DOHH2 (cell line): Measurements from ENCODE around the gene HIC1.

Experiments
- H3F3A ChIP-seq: fragments of 200-600 bp; sonication (generic), shearing (Covaris generic); 2 replicates; pipeline ENCODE4 v1.6.0; 2016; ENCODE audit warnings: antibody characterized with exemption, mild to moderate bottlenecking; ENCODE audit not compliant: control insufficient read depth, insufficient read depth
- H3K27ac ChIP-seq: fragments of 200-600 bp; sonication (generic); 2 replicates; pipeline ENCODE4 v1.5.1; 2014; ENCODE audit warnings: low read depth, mild to moderate bottlenecking, low read length, moderate library complexity
- H3K27me3 ChIP-seq: fragments of 200-600 bp; sonication (generic); 2 replicates; pipeline ENCODE4 v1.6.1; 2014; ENCODE audit warnings: mild to moderate bottlenecking, low read length, mixed read lengths; ENCODE audit not compliant: control insufficient read depth
- H3K36me3 ChIP-seq: fragments of 200-600 bp; sonication (generic); 2 replicates; pipeline ENCODE4 v1.6.1; 2014; ENCODE audit warnings: mild to moderate bottlenecking, low read length, moderate library complexity, mixed read lengths; ENCODE audit not compliant: control insufficient read depth
- H3K4me1 ChIP-seq: fragments of 200-600 bp; sonication (generic); 2 replicates; pipeline ENCODE4 v1.6.1; 2014; ENCODE audit warnings: mild to moderate bottlenecking, low read length, mixed read lengths; ENCODE audit not compliant: control insufficient read depth
- H3K4me2 ChIP-seq: fragments of 200-600 bp; sonication (generic); 2 replicates; pipeline ENCODE4 v1.6.0; 2014; ENCODE audit warnings: mild to moderate bottlenecking, low read length, moderate library complexity
- H3K4me3 ChIP-seq: fragments of 200-600 bp; sonication (generic); 2 replicates; pipeline ENCODE4 v1.5.1; 2014; ENCODE audit warnings: mild to moderate bottlenecking, low read length, mixed read lengths
- H3K79me2 ChIP-seq: fragments of 200-600 bp; sonication (generic); 2 replicates; pipeline ENCODE4 v1.6.1; 2014; ENCODE audit warnings: mild to moderate bottlenecking, low read length, mixed read lengths; ENCODE audit not compliant: control insufficient read depth
- H3K9me2 ChIP-seq: fragments of 200-600 bp; sonication (generic); replicated peaks from 2 replicates; pipeline ENCODE4 v1.6.1; 2014; ENCODE audit warnings: mild to moderate bottlenecking, low read length, mixed read lengths; ENCODE audit not compliant: control insufficient read depth
- H3K9me3 ChIP-seq: fragments of 200-600 bp; sonication (generic); 2 replicates; pipeline ENCODE4 v1.6.1; 2014; ENCODE audit warnings: antibody characterized with exemption, low read length, mixed read lengths; ENCODE audit not compliant: control insufficient read depth, insufficient read depth
- H4K20me1 ChIP-seq: fragments of 200-600 bp; sonication (generic); 2 replicates; pipeline ENCODE4 v1.6.0; 2014; ENCODE audit warnings: low read depth, mild to moderate bottlenecking, antibody characterized with exemption, low read length, moderate library complexity; ENCODE audit not compliant: control insufficient read depth, insufficient read depth
- EZH2phosphoT487 ChIP-seq: fragments of 200-600 bp; sonication (generic); IDR thresholded peaks from 2 replicates; pipeline ENCODE4 v1.6.1; 2017; ENCODE audit warnings: borderline replicate concordance, mild to moderate bottlenecking, antibody characterized with exemption, low read length, moderate library complexity, mixed read lengths
- TF ChIP-seq, protein P1 (sequence below): fragments of 200-600 bp; sonication (generic); IDR thresholded peaks from one replicate; pipeline ENCODE4 v1.5.1; 2014; ENCODE audit warnings: antibody characterized with exemption, mild to moderate bottlenecking, low read depth, low read length; ENCODE audit not compliant: poor library complexity, severe bottlenecking

The HIC1 gene

DNA sequence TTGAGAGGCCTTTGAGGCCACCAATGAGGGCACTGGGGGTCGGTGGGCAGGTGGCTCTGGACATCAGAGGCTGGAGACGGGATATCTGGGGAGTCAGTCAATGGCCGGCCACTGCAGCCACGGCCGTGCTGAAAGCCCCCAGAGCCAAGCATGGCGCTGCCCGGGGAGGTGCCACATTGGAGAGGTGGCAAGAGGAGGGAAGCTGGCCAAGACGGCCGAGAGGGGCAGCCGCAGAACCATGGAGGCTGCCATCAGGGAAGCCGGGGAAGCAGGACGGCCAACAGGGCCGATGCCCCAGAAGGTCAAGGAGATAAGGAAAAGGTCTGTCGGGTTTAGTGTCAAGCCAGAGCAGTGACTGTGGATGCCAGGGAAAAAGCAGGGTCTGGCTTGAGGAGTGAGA lies 39.6 kb upstream of the HIC1 start:
- Histone ChIP-seq H3K9me3 (no peaks in the 10 kb centered on the region), H3K27me3 (peaks cover 37% of the 10 kb centered on the region), H3K4me3 (no peak overlapping the region), H4K20me1 (no peaks in the 10 kb centered on the region; the same call in 1 of the 2 replicates), H3K4me1 (peaks cover 5% of the 10 kb centered on the region), H3K79me2 (no peaks in the 10 kb centered on the region), H3K9me2 (no peaks in the 10 kb centered on the region), H3F3A (no peaks in the 10 kb centered on the region), H3K27ac (no peak overlapping the region), H3K36me3 (no peaks in the 10 kb centered on the region), H3K4me2 (no peak overlapping the region)
- TF ChIP-seq EZH2phosphoT487, result no peak
- TF ChIP-seq, protein P1, sequence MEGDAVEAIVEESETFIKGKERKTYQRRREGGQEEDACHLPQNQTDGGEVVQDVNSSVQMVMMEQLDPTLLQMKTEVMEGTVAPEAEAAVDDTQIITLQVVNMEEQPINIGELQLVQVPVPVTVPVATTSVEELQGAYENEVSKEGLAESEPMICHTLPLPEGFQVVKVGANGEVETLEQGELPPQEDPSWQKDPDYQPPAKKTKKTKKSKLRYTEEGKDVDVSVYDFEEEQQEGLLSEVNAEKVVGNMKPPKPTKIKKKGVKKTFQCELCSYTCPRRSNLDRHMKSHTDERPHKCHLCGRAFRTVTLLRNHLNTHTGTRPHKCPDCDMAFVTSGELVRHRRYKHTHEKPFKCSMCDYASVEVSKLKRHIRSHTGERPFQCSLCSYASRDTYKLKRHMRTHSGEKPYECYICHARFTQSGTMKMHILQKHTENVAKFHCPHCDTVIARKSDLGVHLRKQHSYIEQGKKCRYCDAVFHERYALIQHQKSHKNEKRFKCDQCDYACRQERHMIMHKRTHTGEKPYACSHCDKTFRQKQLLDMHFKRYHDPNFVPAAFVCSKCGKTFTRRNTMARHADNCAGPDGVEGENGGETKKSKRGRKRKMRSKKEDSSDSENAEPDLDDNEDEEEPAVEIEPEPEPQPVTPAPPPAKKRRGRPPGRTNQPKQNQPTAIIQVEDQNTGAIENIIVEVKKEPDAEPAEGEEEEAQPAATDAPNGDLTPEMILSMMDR, result no peak

DNA sequence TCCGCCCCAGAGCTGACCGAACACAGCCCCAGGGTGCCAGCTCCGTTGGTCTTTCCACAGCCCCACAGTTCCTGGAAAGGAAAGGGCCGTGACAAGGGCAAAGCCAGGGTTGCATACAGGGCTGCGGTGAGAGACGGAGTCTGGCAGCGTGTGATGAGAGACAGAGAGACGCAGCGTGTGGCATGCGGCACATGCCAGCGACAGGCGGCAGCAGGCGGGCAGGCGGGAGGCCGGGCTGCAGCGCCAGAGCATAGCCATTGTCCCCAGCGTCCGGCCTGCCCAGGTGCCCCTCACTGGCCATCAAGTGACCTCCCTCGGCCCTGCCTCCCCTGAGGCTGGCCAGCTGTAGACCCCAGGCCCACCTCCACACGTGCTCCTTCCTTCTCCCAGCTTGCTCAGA lies 38.4 kb upstream of the HIC1 start:
- no peaks in the 10 kb centered on the region for H3K79me2 ChIP-seq
- no peaks in the 10 kb centered on the region for H3K9me2 ChIP-seq
- peaks cover 5% of the 10 kb centered on the region for H3K4me1 ChIP-seq
- no peak for TF ChIP-seq EZH2phosphoT487
- TF ChIP-seq, protein P1, result no peak
- no peaks in the 10 kb centered on the region; the same call in 1 of the 2 replicates for H4K20me1 ChIP-seq
- no peaks in the 10 kb centered on the region for H3K36me3 ChIP-seq
- H3K27ac ChIP-seq, result no peak overlapping the region
- peaks cover 47% of the 10 kb centered on the region for H3K27me3 ChIP-seq
- H3F3A ChIP-seq, result no peaks in the 10 kb centered on the region
- no peak overlapping the region for H3K4me2 ChIP-seq
- no peak overlapping the region for H3K4me3 ChIP-seq
- H3K9me3 ChIP-seq, result no peaks in the 10 kb centered on the region

DNA sequence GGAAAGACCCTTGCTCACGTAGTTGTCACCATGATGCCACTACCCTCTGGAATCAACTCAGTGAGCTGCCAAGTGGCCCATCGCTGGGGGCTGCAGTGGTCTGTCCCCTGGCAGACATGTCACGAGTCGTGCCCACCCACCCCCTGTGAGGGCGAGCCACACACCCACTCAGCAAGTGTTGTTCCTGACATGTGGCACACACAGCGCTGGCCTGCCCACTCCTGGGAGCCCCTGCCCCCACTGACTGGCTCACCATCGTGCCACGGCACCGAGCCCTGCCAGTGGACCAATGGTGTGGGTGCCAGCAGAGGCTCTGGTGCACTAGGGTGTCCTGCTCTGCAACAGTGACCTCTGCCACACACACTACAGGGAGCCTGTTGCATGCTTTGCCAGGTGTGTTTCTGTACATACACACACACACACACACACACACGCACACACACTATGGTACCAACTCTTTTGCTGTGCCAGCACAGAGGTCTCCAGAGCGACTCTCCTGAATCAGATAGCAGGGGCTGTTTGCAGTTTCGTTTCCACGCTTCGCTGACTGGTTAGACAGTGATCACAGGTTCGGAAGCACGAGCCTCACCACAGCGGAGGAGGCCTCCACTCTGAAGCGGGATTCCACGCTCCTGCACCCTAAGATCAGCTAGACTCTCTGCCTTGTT lies 37.5 kb upstream of the HIC1 start:
- Histone ChIP-seq H3K4me1 (peaks cover 5% of the 10 kb centered on the region), H3K9me2 (no peaks in the 10 kb centered on the region), H3K4me2 (no peak overlapping the region), H3K9me3 (no peaks in the 10 kb centered on the region), H3K36me3 (no peaks in the 10 kb centered on the region), H3F3A (no peaks in the 10 kb centered on the region), H4K20me1 (no peaks in the 10 kb centered on the region; the same call in 1 of the 2 replicates), H3K79me2 (no peaks in the 10 kb centered on the region), H3K27ac (no peak overlapping the region), H3K27me3 (peaks cover 44% of the 10 kb centered on the region), H3K4me3 (no peak overlapping the region)
- TF ChIP-seq, protein P1, result no peak
- no peak for TF ChIP-seq EZH2phosphoT487
